IPS DF 19.7 (cell line): ENCODE results near the gene EOGT.

Source experiments
- DNase-seq: peaks from one replicate; pipeline ENCODE4 v3.0.0-alpha.2; 2013; ENCODE audit warnings: low read depth, low spot score

The EOGT gene

DNA sequence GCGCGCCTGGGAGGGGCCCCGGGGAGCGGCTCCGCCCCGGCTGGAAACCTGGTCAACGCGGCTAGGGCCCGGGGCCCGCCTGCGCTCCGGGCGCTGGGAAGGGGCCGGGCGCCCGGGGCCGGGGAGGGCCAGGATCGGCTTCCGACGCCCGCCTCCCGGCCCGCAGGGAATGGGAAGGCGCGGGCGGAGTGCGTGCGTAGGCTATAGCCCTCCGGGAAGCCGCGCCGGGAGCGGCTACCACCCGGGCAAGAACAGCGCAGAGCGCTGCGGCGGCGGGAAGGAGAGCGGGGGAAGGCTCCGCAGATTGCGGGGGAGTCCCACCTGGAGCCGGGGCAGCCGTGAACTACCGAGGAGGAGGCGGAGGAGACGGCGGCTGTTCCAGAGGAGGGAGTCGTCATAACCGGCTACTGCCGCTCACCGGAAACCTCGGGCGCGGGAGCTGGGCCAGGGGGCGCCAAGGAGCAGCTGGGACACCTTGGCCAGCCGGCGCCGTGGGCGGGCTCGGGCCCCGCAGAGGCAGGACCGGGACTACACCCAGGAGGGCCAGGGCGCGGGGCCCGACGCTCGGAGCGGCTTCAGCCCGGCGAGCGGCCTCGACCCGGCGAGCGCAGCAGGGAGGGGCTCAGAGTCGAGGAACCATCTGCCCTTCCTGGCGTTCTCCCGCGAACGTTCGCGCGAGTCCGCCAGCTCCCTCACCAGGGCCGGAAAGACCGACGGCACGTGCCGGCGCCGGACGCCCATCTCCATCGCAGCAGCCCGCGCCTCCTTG is at the start of gene EOGT:
EOGT (minus strand) TSS at position 432 of the 769 bp plus-strand sequence. CDS start 3,838 bp downstream, outside the sequence.
- no peak for DNase-seq

DNA sequence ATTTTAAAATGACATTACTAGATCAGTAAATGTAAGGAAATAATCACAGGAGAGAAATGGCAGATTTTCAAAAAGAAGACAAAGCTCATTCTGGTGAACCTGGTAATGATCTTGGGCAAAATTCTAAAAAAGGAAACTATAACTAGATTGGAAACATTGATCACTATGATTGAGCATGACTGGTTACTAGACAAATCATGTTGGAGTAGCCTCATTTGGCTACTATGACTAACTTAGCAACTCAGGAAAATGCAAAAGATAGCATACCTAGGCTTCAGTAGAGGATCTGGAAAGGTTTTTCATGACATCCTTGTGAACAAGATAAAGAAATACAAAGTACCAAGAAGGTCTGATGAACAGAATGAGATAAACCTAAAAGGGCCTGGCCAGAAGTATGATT is 46.2 kb upstream of the EOGT start:
- no peak for DNase-seq

DNA sequence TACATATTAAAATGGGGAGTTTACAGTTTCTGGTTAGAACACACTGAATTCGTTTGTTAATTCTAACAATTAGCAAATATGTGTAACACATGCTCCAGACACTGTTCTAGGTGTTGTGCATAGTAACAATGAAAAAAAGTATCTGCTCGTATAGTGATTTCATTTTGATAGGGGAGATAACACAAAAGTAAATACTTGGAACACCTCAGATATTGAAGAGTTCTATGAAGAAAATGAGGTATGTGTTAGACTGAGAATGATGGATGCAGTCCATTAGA is 45.4 kb upstream of the EOGT start:
- DNase-seq = no peak

DNA sequence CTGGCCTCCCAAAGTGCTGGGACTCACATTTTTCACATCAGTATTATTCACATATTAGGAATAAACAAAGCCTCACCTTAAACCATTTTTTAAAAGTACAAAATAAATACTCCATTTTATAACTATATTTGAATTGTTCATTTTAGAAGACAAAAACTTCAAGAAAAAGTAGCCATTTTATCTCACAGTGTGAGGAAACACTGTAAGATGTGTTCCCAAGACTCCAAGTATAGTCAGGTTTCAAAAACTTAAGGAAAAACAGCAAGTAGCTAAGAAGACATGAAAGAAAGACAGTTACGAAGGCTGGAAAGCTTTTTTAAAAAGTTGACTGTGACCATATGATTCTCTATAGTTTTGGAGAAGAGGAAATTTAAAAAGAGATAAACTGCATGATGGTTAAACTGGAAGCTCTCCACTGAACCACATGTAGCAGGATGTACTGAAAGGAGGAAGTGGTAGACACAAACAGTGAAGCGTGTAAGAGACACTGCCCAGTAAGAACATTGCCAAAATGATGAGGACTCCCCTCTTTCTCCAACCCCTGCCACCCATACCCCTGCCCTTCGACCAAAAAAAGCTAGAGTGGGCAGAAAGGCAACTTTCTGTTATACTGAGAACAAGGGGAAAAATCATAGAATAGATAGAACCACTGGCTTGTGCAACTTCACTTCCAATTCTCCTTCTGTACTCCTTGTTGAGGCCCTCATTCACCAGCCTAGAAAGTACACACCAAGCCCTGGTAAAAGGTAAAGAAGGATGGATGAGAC is 44.9 kb upstream of the EOGT start:
- no peak for DNase-seq

DNA sequence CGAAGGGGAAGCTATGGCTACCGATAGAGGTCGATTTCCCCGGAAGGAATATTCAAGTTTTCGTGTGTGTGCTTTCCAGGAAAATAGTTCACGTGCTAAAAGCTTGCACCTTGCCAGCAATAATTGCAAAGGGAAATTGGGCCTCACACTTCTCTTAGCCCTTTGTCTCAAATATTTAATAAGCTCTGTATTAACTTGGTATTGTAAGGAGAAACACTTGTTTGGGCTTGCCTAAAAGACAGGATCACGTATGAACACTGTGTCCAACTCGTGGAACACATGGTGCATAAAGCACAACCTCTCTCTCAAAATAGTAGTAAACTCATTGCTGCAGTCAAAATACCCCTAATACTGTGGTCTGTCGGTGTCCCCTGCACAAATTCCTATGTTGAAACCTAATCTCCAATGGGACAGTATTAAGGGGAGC is 39.0 kb upstream of the EOGT start:
- no peak for DNase-seq

DNA sequence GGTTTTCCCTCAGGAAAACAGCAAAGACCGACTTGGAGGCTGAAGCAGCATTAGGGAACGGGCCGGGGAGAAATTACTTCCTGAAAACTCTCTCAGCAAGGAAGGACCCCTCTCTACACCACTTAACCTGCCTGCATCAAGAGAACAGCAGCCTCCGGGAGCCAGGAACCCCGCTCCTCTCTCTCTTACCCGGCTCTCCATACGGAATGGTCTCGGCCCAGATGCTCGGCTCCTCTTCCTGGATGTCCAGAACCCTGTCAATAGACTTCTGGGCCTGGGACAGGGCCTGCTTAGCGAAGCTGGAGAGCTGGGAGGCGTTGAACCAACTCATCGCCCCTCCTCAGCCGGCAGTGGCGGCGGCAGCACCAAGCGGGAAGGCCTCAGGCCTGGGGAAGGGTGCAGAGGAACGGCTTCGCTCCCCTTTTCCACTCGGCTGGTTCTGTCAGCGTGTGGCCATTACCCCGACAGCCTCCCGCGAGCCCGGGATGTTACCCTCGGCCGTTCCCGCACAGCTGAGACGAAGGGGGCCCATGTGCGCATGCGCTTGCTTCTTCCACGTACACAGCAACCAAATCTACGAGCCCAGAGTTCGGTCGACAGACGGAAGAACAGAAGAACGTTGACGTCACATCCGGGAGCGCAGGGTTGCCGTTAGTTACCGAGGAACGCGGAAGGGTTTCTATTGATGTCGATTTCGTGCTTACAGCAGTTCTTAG is 38.4 kb upstream of the EOGT start, which contains the start of gene TMF1:
TMF1 (minus strand) TSS at position 578 of the 716 bp plus-strand sequence; CDS start at position 331, 247 bp downstream.
- DNase-seq = peak; percentile 98

DNA sequence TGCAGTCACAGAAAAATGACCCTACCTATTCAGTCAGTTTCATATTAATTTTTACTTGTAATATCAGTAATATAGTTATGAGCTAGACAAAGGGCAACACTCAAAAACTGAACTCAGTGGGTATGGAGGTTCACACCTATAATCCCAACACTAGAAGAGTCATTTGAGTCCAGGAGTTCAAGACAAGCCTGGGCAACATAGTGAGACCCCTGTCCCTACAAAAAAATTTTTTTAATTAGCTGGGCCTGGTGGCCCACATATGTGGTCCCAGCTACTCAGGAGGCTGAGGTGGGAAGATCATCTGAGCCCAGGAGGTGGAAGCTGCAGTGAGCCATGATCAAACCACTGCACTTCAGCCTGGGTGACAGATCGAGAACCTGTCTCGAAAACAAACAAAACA is 35.5 kb upstream of the EOGT start:
- DNase-seq = no peak

DNA sequence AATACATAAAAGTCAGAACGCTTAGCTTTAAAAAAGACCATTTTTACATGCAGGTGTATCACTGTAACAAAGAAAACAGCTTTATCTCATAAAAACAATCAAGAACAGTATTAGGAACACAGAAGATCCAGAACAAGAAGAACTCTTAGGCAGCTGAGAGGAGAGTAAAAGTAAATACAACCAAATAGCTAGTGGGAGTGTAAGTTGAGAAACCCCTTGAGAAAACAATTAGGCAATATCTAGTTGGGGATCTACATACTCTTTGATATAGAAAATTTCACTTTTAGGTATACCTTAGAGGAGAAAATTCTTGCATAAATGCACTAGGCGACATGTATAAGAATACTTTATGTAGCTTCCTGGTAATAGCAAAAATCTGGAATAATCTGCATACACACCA is 31.1 kb upstream of the EOGT start:
- DNase-seq = no peak

DNA sequence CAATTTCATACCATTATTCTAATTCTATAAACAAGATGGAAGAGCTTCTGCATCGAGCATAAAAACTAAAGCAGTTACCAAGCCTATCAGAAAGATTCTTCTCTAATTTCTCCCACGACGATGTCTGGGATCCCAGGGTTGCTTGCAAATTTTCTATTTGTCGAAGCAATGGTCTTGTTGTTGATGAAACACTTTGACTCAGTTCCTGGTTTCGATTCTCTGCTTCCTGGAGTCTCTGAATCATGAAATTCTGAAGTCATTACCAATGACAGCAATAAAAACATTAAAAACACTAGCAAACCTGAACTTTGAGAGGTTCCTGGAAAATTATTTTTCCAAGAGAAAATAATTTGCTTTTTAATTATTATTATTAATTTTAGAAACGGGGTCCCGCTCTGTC is 20.0 kb upstream of the EOGT start:
- DNase-seq = no peak

DNA sequence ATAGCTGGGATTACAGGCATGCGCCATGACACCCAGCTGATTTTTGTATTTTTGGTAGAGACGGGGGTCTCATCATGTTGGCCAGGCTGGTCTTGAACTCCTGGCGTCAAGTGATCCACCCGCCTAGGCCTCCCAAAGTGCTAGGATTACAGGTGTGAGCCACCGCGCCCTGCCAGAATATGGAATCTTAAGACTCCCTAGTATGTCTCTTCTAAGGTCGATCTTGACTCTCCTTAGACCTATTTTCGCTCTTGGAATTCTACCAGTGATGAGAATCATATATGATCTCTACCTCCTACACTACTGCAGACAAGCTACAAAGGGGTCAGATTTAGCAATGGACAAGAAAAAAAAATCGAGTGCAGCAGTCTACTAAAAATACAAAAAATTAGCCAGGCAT is 19.3 kb upstream of the EOGT start:
- no peak for DNase-seq

DNA sequence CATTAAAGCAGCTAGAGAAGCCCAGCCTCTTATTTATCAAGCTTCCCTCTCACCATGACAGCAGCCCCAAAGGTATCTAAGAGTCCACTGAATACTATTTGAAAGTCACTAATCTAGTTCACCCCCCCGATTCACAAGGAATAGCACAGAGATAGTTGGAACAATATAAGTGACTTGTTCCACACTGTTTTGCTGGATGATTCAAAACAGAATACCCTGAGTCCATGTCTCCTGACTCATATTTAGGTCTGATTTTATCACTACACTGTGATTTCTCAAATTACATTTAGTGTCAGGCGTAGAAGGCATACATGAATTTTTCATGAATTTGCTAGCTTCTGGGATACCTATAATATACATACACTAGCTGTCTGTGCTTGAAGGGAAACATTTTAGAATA is 18.7 kb upstream of the EOGT start:
- DNase-seq = no peak

DNA sequence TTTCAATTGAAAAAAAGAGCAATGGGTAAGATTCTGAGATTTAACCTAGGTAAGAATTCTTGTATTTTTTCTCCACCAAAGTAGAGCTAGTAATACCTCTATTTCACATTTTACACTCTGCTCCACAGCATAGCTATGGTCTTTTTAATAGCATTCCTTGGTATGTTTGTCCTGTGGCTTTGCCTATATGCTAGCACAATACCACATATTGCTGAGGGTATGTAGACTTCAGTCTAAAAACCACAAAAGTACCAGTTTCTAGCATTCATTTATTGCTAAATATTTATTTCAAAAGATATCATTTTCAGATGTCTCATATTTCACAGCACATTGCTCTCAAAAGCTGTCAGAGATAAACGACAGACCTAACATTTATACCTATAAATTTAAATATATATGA is 18.2 kb upstream of the EOGT start:
- DNase-seq = no peak

DNA sequence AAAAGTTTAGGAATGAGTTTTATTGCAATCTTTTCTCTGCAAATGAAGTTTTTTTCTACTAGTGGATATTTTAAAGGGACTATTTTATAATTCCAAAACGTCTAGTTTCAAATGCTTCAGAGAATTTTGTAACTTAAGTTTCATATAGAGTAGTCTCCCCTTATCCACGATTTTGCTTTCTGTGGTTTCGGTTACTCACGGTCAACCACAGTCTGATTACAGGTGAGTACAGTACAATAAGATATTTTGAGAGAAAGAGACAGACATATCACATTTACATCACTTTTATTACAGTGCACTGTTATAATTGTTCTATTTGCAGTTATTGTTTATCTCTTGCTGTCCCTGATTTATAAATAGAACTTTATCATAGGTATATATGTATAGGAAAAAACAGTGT is 7.4 kb upstream of the EOGT start:
- no peak for DNase-seq

DNA sequence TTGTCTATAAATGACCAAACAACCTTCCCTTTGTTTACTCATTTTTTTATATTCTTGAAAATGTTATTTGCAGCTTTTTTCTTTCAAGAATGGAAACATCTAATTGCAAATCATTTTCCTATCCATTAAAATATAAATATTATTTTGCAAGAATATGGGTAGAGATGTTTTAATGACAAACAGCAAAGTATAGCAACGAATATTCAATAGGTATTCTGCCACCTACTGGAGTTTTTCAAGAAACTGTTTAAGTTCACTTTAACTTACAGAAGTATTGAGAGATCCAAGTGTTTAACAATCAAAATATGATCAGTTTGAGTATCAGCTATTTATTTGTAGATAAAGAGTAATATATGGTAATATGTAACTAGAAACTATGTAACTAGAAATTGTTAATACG is 6.9 kb upstream of the EOGT start:
- no peak for DNase-seq

DNA sequence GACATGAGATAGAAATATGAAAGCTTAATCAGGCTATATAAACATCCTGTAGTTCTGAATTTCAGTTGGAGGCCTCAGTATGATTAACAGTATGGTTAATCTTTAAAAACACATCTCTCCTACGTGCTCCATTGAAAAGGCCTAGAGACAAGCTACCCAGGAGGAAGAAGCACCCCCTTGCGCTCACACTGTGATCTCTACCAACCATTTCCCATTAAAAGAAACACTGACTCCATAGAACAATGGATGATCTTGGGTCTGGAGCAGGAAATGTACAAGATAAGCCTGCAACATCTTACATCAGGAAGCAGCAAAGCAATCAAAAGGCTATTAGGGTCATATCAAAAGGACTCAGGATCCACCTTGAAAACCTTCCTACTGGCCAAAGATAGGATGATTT is 3.4 kb upstream of the EOGT start:
- no peak for DNase-seq

DNA sequence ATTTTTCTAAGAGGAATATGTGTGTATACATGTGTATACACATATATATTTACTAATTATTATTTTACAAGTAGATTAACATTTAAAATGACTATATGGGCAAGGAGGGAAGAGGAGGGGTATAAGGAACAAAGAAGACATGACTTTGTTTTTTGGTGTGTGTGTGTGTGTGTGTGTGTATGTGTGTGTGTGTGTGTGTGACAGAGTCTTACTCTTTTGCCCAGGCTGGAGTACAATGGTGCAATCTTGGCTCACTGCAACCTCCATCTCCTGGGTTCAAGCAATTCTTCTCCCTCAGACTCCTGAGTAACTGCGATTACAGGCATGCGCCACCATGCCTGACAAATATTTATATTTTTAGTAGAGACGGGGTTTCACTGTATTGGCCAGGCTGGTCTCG is 2.6 kb upstream of the EOGT start:
- no peak for DNase-seq

DNA sequence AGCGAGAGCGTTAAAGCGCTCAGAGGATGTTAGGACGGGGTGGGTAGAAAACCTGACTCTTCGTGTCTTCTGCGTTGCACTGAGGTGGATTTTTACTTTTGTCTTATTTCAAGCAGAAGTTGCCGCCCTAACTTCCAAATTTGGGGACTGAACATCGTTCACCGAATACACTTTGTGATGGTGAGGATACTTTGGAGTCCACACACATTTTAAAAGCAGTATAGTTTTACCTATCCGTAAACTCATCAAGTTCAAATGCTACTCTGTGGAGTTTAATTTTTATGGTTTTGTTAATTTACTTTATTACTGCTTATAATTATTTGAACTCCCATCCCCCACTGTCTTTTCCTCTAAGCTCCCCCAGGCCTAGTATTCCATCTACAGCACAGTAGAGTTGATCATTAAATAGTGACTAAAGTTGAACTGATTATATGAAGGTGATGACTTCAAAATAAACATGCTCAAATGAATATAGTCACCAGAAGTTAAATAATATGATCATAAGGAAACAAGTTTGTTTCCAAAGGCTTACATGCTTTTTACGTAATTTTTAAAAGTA is 617 bp upstream of the EOGT start:
- no peak for DNase-seq

DNA sequence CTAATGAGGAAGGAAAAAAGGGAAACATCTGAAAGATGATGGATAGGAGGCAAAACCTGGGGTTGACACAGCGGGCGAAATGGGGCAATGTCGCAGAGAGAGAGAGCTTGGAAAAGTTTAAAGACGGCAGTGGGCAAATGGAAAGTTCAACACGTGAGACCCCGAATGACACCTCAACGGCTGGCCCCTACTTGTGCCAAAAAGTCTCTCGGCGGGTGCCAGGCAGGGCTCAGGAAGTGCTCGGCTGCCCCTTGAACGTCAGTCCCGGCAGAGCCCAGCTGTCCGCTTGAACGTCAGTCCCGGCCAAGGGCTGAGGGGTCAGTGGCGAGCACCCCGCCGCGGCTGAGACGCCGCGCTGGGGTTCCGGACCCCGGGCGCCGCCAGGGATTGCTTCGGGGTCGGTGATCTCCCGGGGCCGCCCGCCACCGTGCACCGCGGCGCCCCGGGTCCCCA is 658 bp downstream of the EOGT start:
- DNase-seq = no peak

DNA sequence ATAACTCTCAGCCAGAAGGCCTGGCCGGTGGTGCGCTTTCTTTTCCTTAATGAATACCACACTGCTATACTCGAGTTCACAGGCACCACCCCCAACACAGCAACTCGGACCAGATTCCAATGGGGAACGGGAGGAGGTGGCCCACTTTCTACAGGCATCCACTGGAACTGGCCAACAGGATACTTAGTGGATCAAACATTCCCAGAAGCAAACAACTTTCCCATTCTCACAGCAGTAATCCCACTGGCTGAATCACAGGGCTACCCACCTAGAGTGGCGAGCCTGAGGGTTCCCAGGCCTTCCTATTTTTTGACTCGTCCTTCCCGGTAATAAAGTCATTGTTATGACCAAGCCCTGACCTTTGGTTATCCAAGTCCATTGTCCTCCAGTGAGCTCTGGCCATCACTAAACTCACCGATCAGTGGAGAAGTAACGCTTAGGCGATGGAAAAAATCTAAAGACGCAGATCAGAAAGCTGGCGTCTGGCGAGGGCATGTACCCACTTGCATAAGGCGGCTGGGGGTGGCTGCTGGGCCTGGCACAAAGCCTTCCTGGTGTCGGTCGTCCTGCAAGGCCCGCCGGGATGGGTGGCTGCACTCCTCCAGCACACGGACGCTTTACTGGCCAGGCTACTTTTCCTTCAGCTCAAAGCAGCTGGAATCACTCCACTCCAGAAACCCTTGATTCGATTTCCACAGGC is 1.2 kb downstream of the EOGT start:
- DNase-seq = no peak

DNA sequence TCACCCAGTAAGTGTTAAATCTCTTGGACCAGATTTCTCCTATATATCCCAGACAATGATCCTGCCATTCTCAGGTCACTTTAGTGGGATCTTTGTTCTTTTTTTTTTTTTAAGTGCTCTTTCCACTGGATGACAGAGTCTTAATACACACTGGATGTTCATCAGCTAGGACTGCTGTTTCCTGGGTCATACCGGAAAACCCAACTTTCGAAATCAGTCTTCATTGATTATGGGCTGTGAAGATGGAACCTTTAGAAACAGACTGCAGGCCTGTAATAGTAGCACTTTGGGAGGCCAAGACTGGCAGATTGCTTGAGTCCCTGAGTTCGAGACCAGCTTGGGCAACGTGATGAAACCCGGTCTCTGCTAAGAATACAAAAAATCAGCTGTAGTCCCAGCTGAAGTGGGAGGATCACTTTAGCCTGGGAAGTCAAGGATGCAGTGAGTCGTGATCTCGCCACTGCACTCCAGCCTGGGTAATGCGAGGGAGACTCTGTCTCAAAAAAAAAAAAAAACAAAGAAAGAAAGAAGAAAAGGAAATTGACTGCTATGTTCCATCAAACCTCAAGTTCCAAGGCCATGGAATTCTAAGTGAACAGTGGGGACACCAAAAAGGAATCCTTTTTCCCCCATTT is 2.3 kb downstream of the EOGT start:
- DNase-seq = no peak
